Articular chondrocyte of knee joint (primary cell): ENCODE data around the gene PDSS1. TPM values are rescaled to one million over a fixed set of nuclear protein-coding genes. Genes with fewer than 3 reads are reported as not detected.

ENCODE experiments used
- small RNA-seq: library from RNA; depleted of rRNA; stranded (forward); fragments of <200 nt; gene quantifications from one replicate; pipeline ENCODE3, GENCODE V24; 2012
- total RNA-seq: library from RNA; depleted of rRNA; stranded (reverse); fragments of >200 nt; gene quantifications from 2 replicates; pipeline ENCODE4 v1.2.3, GENCODE V29; 2012

PDSS1 gene
- 4.2 and 5.2 TPM in 2 replicates for total RNA-seq

GRCh38 chr10:26697163-26697921, at the start of gene PDSS1:
TSS of gene PDSS1 (plus strand) at chr10:26697701. CDS start at chr10:26697712, 11 bp downstream.

Small RNA genes within 50 kb of the gene (small RNA-seq; reads per million reads assigned to genes)
- not detected for gene RF00191
- not detected for gene RNU6-946P

Other genes starting within 250 kb of the PDSS1 start
- gene ABI1, start 163.3 kb downstream of the PDSS1 start, total RNA-seq: 87.6 and 93.6 TPM in 2 replicates